NCI-H748 (cell line): ENCODE results near the gene NKAIN4.

Experiments used
- DNase-seq: peaks from one replicate; lab custom pipeline; 2025; ENCODE audit not compliant: unreplicated experiment; lab: John Stamatoyannopoulos, UW

Gene NKAIN4

GRCh38 chr20:63288581-63289251, 34.5 kb upstream of the NKAIN4 start:
- no peak for DNase-seq

GRCh38 chr20:63287697-63288580, 33.7 kb upstream of the NKAIN4 start:
- DNase-seq, result no peak

GRCh38 chr20:63286781-63287696, 32.8 kb upstream of the NKAIN4 start:
- no peak for DNase-seq

GRCh38 chr20:63285636-63286615, 31.7 kb upstream of the NKAIN4 start:
- no peak for DNase-seq

- no peak for DNase-seq
Measured at GRCh38 chr20:63284981-63285524, 30.8 kb upstream of the NKAIN4 start.

GRCh38 chr20:63284544-63284949, 30.3 kb upstream of the NKAIN4 start:
- no peak for DNase-seq

GRCh38 chr20:63284083-63284440, 29.8 kb upstream of the NKAIN4 start:
- DNase-seq, result no peak

- no peak for DNase-seq
Measured at GRCh38 chr20:63283397-63284082, 29.3 kb upstream of the NKAIN4 start.

- no peak for DNase-seq
Measured at GRCh38 chr20:63282946-63283345, 28.7 kb upstream of the NKAIN4 start.

- no peak for DNase-seq
Measured at GRCh38 chr20:63281742-63282665, 27.7 kb upstream of the NKAIN4 start.

GRCh38 chr20:63280929-63281545, 26.8 kb upstream of the NKAIN4 start:
- no peak for DNase-seq

- no peak for DNase-seq
Measured at GRCh38 chr20:63280371-63280770, 26.1 kb upstream of the NKAIN4 start.

GRCh38 chr20:63279931-63280330, 25.7 kb upstream of the NKAIN4 start:
- DNase-seq, result no peak

- DNase-seq, result no peak
Measured at GRCh38 chr20:63278661-63279060, 24.4 kb upstream of the NKAIN4 start.

GRCh38 chr20:63277466-63278272, 23.4 kb upstream of the NKAIN4 start:
- DNase-seq, result no peak

GRCh38 chr20:63276956-63277355, 22.7 kb upstream of the NKAIN4 start:
- no peak for DNase-seq

GRCh38 chr20:63275825-63276224, 21.6 kb upstream of the NKAIN4 start:
- no peak for DNase-seq
